SK-N-MC (cell line): Measurements from ENCODE around the gene PERM1.
"Not testable (repeated sequence)": the region's sequence is repeated elsewhere in the genome, so short reads cannot be mapped to it uniquely, and the experiment has no call there.

Experiments
- EZH2 ChIP-seq: fragments of 200-600 bp; sonication (generic); IDR thresholded peaks from one replicate; pipeline ENCODE4 v1.6.1; 2017; ENCODE audit warnings: antibody characterized with exemption
- POLR2AphosphoS5 ChIP-seq: IDR thresholded peaks from 2 replicates; pipeline ENCODE4 v1.6.1; 2012; ENCODE audit warnings: mild to moderate bottlenecking, low read depth, low read length, borderline replicate concordance

GRCh38 chr1:1017397-1018320 lies 35.8 kb upstream of the PERM1 start:
- not testable (repeated sequence) for TF ChIP-seq POLR2AphosphoS5, EZH2
